Hepatocyte (in vitro differentiated cells): Measurements from ENCODE around the gene STRBP. TPM values are rescaled to one million over a fixed set of nuclear protein-coding genes. Genes with fewer than 3 reads are reported as not detected.

Experiments
- DNase-seq: peaks from one replicate; pipeline ENCODE4 v3.0.0-alpha.2; 2016; ENCODE audit warnings: low spot score
- H2AFZ ChIP-seq: fragments of 200-600 bp; sonication (generic); 2 replicates; pipeline ENCODE4 v1.6.0; 2016; ENCODE audit warnings: antibody characterized with exemption, mild to moderate bottlenecking
- H3K27ac ChIP-seq: fragments of 200-600 bp; sonication (generic); 2 replicates; pipeline ENCODE4 v1.5.1; 2016; ENCODE audit warnings: mild to moderate bottlenecking
- H3K27me3 ChIP-seq: fragments of 200-600 bp; sonication (generic); 2 replicates; pipeline ENCODE4 v1.6.1; 2016
- H3K36me3 ChIP-seq: fragments of 200-600 bp; sonication (generic); replicated peaks from 2 replicates; pipeline ENCODE4 v1.5.1; 2016; ENCODE audit warnings: low read depth; ENCODE audit not compliant: insufficient read depth
- H3K4me1 ChIP-seq: fragments of 200-600 bp; sonication (generic); 2 replicates; pipeline ENCODE4 v1.5.1; 2016; ENCODE audit warnings: mild to moderate bottlenecking, moderate library complexity; ENCODE audit not compliant: insufficient read depth
- H3K4me2 ChIP-seq: fragments of 200-600 bp; sonication (generic); 2 replicates; pipeline ENCODE4 v1.6.0; 2016
- H3K4me3 ChIP-seq: fragments of 200-600 bp; sonication (generic); 2 replicates; pipeline ENCODE4 v1.5.1; 2016; ENCODE audit warnings: mild to moderate bottlenecking
- H3K79me2 ChIP-seq: fragments of 200-600 bp; sonication (generic); 2 replicates; pipeline ENCODE4 v1.6.0; 2017; ENCODE audit warnings: mild to moderate bottlenecking
- H3K9me2 ChIP-seq: fragments of 200-600 bp; sonication (generic); replicated peaks from 2 replicates; pipeline ENCODE4 v1.6.0; 2017; ENCODE audit warnings: mild to moderate bottlenecking; ENCODE audit not compliant: insufficient read depth
- H3K9me3 ChIP-seq: fragments of 200-600 bp; sonication (generic); 2 replicates; pipeline ENCODE4 v1.5.1; 2016; ENCODE audit warnings: low read depth, mild to moderate bottlenecking
- H4K20me1 ChIP-seq: fragments of 200-600 bp; sonication (generic); 2 replicates; pipeline ENCODE4 v1.6.0; 2016; ENCODE audit warnings: mild to moderate bottlenecking; ENCODE audit not compliant: insufficient read depth, poor library complexity, severe bottlenecking
- CTCF ChIP-seq: fragments of 200-600 bp; sonication (generic); IDR thresholded peaks from 2 replicates; pipeline ENCODE4 v1.5.1; 2016; ENCODE audit warnings: antibody characterized with exemption, mild to moderate bottlenecking; ENCODE audit not compliant: poor library complexity
- EZH2 ChIP-seq: fragments of 200-600 bp; sonication (generic); IDR thresholded peaks from 2 replicates; pipeline ENCODE4 v1.6.1; 2016; ENCODE audit warnings: antibody characterized with exemption, mild to moderate bottlenecking, borderline replicate concordance
- EZH2phosphoT487 ChIP-seq: fragments of 200-600 bp; sonication (generic); IDR thresholded peaks from one replicate; pipeline ENCODE4 v1.6.1; 2018; ENCODE audit warnings: antibody characterized with exemption, mild to moderate bottlenecking, low read depth, moderate library complexity; ENCODE audit not compliant: unreplicated experiment, severe bottlenecking
- WGBS: methylation state at CpG from one replicate; pipeline ENCODE4 v1.1.6; 2016; ENCODE audit warnings: low lambda C conversion rate; ENCODE audit errors: missing lambda C conversion rate; 5-methylcytosine and 5-hydroxymethylcytosine counted together
- polyA plus RNA-seq: library from polyadenylated mRNA; unstranded; fragments of >200 nt; fragmentation: Nextera tagmentation; extraction: Ambion mirVana; gene quantifications from 2 replicates; pipeline ENCODE4 v1.2.1, GENCODE V29; 2016
- total RNA-seq: library from RNA; depleted of rRNA; stranded (reverse); fragments of >200 nt; gene quantifications from 2 replicates; pipeline ENCODE4 v1.2.3, GENCODE V29; 2014

STRBP gene
- total and polyA plus RNA-seq, 2 experiments from 2014 or later: 26.8 to 27.7 TPM

- no peak for DNase-seq
- Histone ChIP-seq H3K9me3 (no peaks in the 10 kb centered on the region), H3K36me3 (no peaks in the 10 kb centered on the region), H3K4me1 (peaks cover 3% of the 10 kb centered on the region), H3K79me2 (no peaks in the 10 kb centered on the region), H3K4me3 (no peak overlapping the region), H3K27ac (no peak overlapping the region), H4K20me1 (no peaks in the 10 kb centered on the region), H3K9me2 (no peaks in the 10 kb centered on the region), H2AFZ (no peak overlapping the region), H3K4me2 (no peak overlapping the region), H3K27me3 (no peaks in the 10 kb centered on the region)
- no peak for TF ChIP-seq EZH2phosphoT487
- TF ChIP-seq CTCF: no peak
- TF ChIP-seq EZH2: no peak
- 62% methylated on average over 1 of the region's 1 CpG for WGBS
Observed at GRCh38 chr9:123309611-123310010, 41.2 kb upstream of the STRBP start.

- Histone ChIP-seq H3K79me2 (no peaks in the 10 kb centered on the region), H3K9me2 (no peaks in the 10 kb centered on the region), H3K4me3 (no peak overlapping the region), H3K9me3 (no peaks in the 10 kb centered on the region), H3K4me1 (no peaks in the 10 kb centered on the region), H3K27ac (no peak overlapping the region), H3K4me2 (no peak overlapping the region), H2AFZ (no peak overlapping the region), H3K27me3 (no peaks in the 10 kb centered on the region), H4K20me1 (no peaks in the 10 kb centered on the region), H3K36me3 (no peaks in the 10 kb centered on the region)
- TF ChIP-seq CTCF (no peak), EZH2 (no peak), EZH2phosphoT487 (no peak)
- WGBS: 75% methylated on average over 4 of the region's 4 CpGs
- DNase-seq: no peak
Observed at GRCh38 chr9:123305879-123306278, 37.5 kb upstream of the STRBP start.

GRCh38 chr9:123304340-123304691, 35.9 kb upstream of the STRBP start:
- no peak for DNase-seq
- H3K9me2 ChIP-seq: no peaks in the 10 kb centered on the region
- no peak overlapping the region for H3K4me3 ChIP-seq
- H2AFZ ChIP-seq: no peak overlapping the region
- H3K36me3 ChIP-seq: no peaks in the 10 kb centered on the region
- H3K9me3 ChIP-seq: no peaks in the 10 kb centered on the region
- TF ChIP-seq EZH2 (no peak), EZH2phosphoT487 (no peak), CTCF (no peak)
- H3K79me2 ChIP-seq: no peaks in the 10 kb centered on the region
- peak overlapping the region; percentile 6 for H3K4me2 ChIP-seq
- WGBS: 90% methylated on average over 4 of the region's 4 CpGs
- H4K20me1 ChIP-seq: no peaks in the 10 kb centered on the region
- no peaks in the 10 kb centered on the region for H3K27me3 ChIP-seq
- H3K27ac ChIP-seq: no peak overlapping the region
- H3K4me1 ChIP-seq: no peaks in the 10 kb centered on the region
